ENCODE measurements around the gene MYPN.
"Not testable (repeated sequence)": the region's sequence is repeated elsewhere in the genome, so short reads cannot be mapped to it uniquely, and the experiment has no call there.

Gene MYPN

GRCh38 chr10:68231106-68231816 is 122.0 kb downstream of the MYPN start:
- DNase-seq (ENCODE audit: low spot score), result no peak

DNA sequence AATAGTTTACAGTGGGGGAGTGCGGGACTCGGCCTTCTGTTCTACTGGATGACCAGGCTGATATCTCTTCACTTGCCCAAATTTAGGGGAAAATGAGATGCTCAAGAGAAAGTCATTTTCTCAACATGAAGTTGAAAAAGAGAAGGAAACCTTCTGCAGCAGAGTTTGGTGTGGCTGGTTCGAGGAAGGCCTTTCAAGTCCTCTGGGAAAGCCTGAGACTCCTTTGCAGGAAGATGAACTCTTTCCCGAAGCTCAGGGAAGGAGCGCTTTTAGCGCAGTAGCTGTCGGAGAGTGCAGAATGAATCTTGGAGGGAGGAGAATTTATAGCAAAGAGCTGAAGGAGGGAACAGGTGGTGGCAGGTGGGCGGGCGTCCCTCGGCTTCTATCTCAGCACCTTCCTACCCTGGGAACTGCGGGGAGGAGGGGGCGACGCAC is 122.5 kb downstream of the MYPN start, which contains the start of gene ATOH7:
Gene ATOH7 (minus strand): TSS at position 297 of the 435 bp plus-strand sequence. CDS start 436 bp downstream, outside the sequence.
- DNase-seq (ENCODE audit: low spot score), result no peak

DNA sequence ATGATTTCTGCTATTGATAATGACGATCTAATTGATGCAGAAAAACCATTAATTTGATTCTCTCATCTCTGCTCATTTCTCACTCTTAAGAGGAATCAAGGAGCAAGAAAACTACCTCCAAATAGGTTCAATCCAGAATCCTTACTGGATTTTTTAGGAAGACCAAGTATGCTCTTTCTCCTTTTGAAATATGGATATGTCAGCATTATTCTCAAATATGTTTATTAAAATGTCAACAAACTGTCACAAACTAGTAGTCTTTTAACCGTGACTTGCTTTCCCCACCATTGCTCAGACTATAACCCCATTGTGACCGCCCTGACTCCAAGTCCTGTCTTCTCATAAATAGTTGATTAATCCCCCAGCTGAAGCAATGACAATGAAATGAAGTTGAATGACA is 123.8 kb downstream of the MYPN start:
- DNase-seq (ENCODE audit: low spot score), result no peak

DNA sequence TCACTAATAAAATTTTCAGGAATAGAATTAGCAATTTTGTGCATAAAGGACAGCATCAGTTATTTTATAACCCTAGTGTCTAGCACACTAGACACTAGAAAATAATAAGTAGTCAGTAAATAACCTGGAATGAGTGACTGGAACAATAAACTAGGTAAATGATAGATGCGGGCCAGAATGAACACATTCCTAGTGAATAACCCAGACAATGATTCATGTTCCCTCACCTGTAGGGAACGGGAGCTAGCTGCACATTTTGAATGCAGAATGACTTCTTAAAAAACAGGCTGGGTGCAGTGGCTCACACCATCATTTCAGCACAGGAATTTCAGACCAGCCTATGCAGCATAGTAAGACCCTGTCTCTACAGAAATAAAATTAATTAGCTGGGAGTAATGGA is 125.8 kb downstream of the MYPN start:
- no peak for DNase-seq (ENCODE audit: low spot score)

- no peak for DNase-seq (ENCODE audit: low spot score)
These were observed 126.3 kb downstream of the MYPN start for GRCh38 chr10:68235581-68235980.

GRCh38 chr10:68237173-68237572 is 127.9 kb downstream of the MYPN start:
- DNase-seq (ENCODE audit: low spot score), result no peak

DNA sequence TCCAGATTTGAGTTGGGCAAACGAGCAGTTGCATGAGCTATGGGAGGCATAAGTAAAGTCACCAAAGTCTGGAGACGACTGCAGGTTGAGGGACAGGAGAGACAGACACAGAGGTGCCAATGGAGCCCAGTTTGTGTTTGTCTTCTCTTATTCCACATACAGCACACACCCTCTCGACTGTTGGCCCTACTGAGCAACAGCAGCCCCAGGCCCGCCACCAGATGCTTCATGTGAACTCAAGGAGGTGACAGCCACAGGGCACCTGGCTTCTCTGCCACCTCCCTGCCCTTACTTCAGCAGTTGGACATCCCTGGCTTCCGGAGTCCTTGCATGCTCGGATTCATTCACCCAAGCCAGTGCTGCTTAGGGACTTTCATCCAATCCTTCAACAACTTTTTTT is 129.1 kb downstream of the MYPN start:
- no peak for DNase-seq (ENCODE audit: low spot score)

DNA sequence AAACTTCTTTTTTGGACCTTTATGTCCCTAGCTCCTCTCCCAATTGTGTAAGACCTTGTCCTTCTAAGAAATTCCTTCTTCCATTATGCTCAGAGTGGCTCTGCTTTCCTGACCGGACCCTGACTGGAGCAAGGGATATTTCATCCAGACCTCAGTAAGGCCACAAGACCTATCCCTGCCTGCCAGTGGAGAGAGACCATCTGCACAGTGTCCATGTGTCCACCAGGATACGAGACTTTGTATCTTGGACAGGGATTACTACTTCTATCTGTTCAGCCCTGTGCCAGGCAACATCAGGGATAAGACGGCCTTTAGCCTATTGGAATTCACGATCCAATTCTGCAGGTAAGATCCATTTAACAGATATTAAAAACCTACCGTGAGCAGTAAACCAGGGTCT is 129.8 kb downstream of the MYPN start:
- DNase-seq (ENCODE audit: low spot score), result no peak

DNA sequence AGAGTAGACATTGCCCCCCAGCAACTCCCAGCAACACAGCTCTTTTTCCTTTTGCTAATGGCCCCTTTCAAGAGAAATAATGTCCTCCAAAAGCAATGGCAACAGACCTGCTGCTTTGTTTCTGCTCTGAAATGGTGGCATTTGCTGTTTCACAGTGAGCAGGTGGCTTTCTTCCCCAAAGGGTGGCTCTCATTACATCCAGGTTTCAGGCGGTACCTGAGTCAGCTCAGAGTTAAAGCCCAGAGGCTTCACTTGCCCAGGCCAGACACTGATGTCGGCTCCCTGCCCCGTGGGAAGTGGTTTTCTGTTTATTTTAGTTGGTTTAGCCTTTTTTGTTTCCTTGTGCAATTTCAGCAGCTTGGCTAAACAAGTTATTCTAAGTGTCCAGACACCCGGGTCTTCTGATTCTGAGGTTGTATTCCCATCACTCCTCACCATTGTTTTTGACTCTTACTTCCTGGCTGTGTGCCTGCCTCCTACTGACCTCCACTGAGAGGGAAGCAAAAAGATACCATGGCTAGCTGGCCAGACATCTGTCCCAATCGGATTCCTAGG is 130.4 kb downstream of the MYPN start:
- no peak for DNase-seq (ENCODE audit: low spot score)

- DNase-seq (ENCODE audit: low spot score), result no peak
These were observed 132.8 kb downstream of the MYPN start for GRCh38 chr10:68242051-68242450.

DNA sequence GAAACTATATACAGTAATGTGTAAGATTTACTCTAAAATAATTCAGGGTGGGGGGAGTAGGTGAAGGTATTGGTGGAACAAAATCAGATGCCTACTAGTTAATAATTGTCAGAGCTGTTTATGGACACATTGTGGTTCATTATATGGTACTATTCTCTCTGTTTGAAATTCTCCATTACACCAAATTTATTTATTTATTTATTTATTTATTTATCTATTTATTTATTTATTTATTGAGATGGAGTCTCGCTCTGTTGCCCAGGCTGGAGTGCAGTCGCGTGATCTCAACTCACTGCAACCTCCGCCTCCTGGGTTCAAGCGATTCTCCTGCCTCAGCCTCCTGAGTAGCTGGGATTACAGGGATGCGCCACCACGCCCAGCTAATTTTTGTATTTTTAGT is 137.1 kb downstream of the MYPN start:
- not testable (repeated sequence) for DNase-seq (ENCODE audit: low spot score)

DNA sequence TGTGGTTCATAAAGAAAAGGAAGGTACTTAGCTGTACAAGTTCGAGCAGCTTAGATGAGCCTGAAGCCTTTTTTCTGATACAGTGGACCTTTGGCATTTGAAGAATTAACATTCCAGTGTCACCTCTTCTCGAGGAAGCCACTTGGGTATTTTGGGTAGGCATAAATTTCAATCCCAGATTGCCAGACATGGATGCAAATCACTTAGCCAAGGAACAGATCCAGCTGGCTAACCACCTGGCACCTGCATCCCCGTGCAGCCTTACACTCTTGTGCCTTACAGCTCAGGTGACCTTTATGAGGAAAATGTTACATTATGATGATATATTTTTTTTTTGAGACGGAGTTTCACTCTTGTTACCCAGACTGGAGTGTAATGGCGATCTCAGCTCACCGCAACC is 138.6 kb downstream of the MYPN start:
- DNase-seq (ENCODE audit: low spot score), result no peak

- DNase-seq (ENCODE audit: low spot score), result no peak
These were observed 140.0 kb downstream of the MYPN start for GRCh38 chr10:68249297-68249696.

- no peak for DNase-seq (ENCODE audit: low spot score)
These were observed 141.9 kb downstream of the MYPN start for GRCh38 chr10:68251151-68251550.

- no peak for DNase-seq (ENCODE audit: low spot score)
These were observed 142.6 kb downstream of the MYPN start for GRCh38 chr10:68251625-68252495.

DNA sequence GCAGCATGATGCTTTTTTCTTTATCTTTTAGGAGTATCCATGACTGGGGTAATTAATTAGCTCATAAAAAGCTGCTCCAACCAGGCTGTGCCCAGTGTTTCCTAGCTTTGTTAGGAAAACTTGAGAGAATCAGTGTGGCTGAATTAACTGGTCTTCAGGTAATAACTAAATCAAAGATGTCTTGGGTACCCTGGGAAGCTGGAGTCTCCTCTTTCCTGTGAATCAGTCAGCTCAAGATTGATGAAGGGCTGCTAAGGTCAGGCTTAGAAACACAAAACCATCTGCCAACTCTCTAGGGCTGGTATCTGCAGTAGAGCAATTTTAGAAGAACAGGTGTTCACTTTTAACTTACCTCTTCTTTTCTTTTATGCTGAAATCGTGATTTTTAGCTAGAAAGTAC is 144.1 kb downstream of the MYPN start:
- DNase-seq (ENCODE audit: low spot score), result no peak

DNA sequence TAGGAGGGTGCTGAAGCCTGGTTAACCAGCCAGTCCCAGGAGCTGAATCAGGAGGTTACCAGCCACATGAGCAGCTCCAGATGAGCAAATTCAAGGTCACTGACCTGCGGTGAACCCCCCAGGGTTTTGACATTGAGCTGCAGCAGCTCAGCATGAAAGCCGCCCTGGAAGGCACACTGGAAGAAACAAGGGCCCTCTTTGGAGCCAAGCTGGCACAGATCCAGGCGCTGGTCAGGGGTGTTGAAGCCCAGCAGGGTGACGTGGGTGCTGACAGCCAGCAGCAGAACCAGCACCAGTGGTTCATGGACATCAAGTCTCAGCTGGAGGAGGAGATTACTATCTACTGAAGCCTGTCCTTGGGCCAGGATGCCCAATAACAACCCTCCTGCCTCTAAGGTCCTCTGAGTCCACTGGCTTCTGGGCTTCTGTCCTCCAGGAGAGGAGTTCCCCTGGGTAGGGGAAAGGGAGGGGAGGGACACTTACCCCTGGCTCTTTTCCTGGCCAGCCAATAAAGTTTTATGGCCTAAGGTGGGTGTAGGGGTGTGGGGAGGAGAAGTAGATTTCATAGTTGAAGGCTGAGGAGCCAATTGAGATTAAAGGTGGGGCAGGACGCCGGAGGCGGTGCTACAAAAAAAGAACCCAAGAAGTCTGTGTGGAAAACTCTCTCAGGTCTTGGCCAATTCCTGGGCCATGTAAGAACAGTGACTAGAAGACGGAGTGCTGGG is 152.0 kb downstream of the MYPN start:
- no peak for DNase-seq (ENCODE audit: low spot score)
